Naive thymus-derived CD4-positive, alpha-beta T cell (primary cell): Measurements from ENCODE around the gene TMOD4. TPM values are rescaled to one million over a fixed set of nuclear protein-coding genes. Genes with fewer than 3 reads are reported as not detected.
A peak's percentile ranks its signal among the peaks of the same experiment; 100 is the strongest.

Source experiments
- ATAC-seq: fragments of 150-1000 bp; cut with Tn5 transposase; 2 replicates; pipeline ENCODE4 v1.10.0; 2021; ENCODE audit warnings: mild to moderate bottlenecking, moderate library complexity
- CTCF ChIA-PET: fragments of 350-600 bp; sonication (Branson Sonifier 250); formaldehyde crosslinking; loops from one replicate; lab custom pipeline; 2021; ENCODE audit warnings: antibody characterized with exemption; lab: Charles Lee
- POLR2A ChIA-PET: fragments of 350-600 bp; sonication (Branson Sonifier 250); formaldehyde crosslinking; loops from one replicate; lab custom pipeline; 2021; ENCODE audit warnings: antibody characterized with exemption, inconsistent platforms; lab: Charles Lee
- DNase-seq, 9 donors: peaks; one replicate each; pipeline versions ENCODE4 v3.0.0 to v3.0.0-alpha.2; 2020 to 2022; ENCODE audit warnings: mixed read lengths in 1 of 9
- H3K27ac ChIP-seq: one replicate; pipeline ENCODE4 v1.7.0; 2013; ENCODE audit warnings: mild to moderate bottlenecking, low read depth, low read length, moderate library complexity
- H3K27me3 ChIP-seq, 2 donors: one replicate each; pipeline ENCODE4 v1.7.0; 2013; ENCODE audit warnings: low read length in 2 of 2, mild to moderate bottlenecking in 2 of 2, moderate library complexity in 2 of 2; ENCODE audit not compliant: control insufficient read depth in 2 of 2, insufficient read depth in 2 of 2
- H3K36me3 ChIP-seq, 3 experiments: 1 replicate in 2 of 3; 2 replicates in 1 of 3; pipeline ENCODE4 v1.7.0; 2013; ENCODE audit warnings: low read length in 3 of 3, mild to moderate bottlenecking in 3 of 3, moderate library complexity in 1 of 3; ENCODE audit not compliant: insufficient read depth in 3 of 3, control insufficient read depth in 2 of 3
- H3K4me1 ChIP-seq, 2 donors: one replicate each; pipeline ENCODE4 v1.7.0; 2013; ENCODE audit warnings: low read length in 2 of 2, mild to moderate bottlenecking in 2 of 2, moderate library complexity in 1 of 2; ENCODE audit not compliant: control insufficient read depth in 2 of 2, insufficient read depth in 2 of 2
- H3K4me3 ChIP-seq: 2 replicates; pipeline ENCODE4 v1.7.0; 2013; ENCODE audit warnings: mild to moderate bottlenecking, low read length
- H3K9me3 ChIP-seq, 3 experiments: 1 replicate in 2 of 3; 2 replicates in 1 of 3; pipeline ENCODE4 v1.7.0; 2013; ENCODE audit warnings: low read length in 3 of 3; ENCODE audit not compliant: control insufficient read depth in 2 of 3
- H3K27ac Mint-ChIP-seq, 9 donors: one replicate each; pipeline ENCODE4 v1.8.0; 2020 to 2022; ENCODE audit warnings: mixed read lengths in 9 of 9, mild to moderate bottlenecking in 8 of 9, moderate library complexity in 5 of 9, inconsistent platforms in 2 of 9
- H3K27me3 Mint-ChIP-seq, 5 donors: one replicate each; pipeline ENCODE4 v1.8.0; 2021 to 2022; ENCODE audit warnings: mixed read lengths in 5 of 5, mild to moderate bottlenecking in 1 of 5
- H3K36me3 Mint-ChIP-seq, 5 donors: one replicate each; pipeline ENCODE4 v1.8.0; 2020 to 2022; ENCODE audit warnings: mixed read lengths in 5 of 5, mild to moderate bottlenecking in 3 of 5, inconsistent platforms in 1 of 5
- H3K4me1 Mint-ChIP-seq, 7 donors: one replicate each; pipeline ENCODE4 v1.8.0; 2020 to 2022; ENCODE audit warnings: mixed read lengths in 7 of 7, mild to moderate bottlenecking in 3 of 7, inconsistent platforms in 1 of 7
- H3K4me3 Mint-ChIP-seq, 10 donors: one replicate each; pipeline ENCODE4 v1.8.0; 2020 to 2022; ENCODE audit warnings: mild to moderate bottlenecking in 10 of 10, mixed read lengths in 10 of 10, moderate library complexity in 6 of 10, inconsistent platforms in 2 of 10
- H3K9me3 Mint-ChIP-seq, 11 donors: one replicate each; pipeline ENCODE4 v1.8.0; 2020 to 2022; ENCODE audit warnings: mixed read lengths in 11 of 11, mild to moderate bottlenecking in 4 of 11, inconsistent platforms in 1 of 11, moderate library complexity in 1 of 11
- intact Hi-C, 2 donors: fragments of 100-400 bp; cut with micrococcal nuclease; formaldehyde crosslinking; loops; one replicate each; pipeline ENCODE4 v1.15.1; 2023
- polyA plus RNA-seq, 2 donors: library from polyadenylated mRNA; unstranded; fragments of 300-500 nt; fragmentation: Illumina TruSeq; gene quantifications; one replicate each; pipeline ENCODE4 v1.2.3, GENCODE V29; 2021
- total RNA-seq, 6 experiments: library from RNA in 5 of 6; stranded (reverse) in 5 of 6; gene quantifications; 1 replicate in 5 of 6; 2 replicates in 1 of 6; pipeline ENCODE4 v1.2.3 and lab custom pipeline; 2021 to 2026

TMOD4 gene
- total and polyA plus RNA-seq, 7 experiments from 2014 or later: 0.73 to 5.4 (median 3.6) TPM; not detected in 1

DNA sequence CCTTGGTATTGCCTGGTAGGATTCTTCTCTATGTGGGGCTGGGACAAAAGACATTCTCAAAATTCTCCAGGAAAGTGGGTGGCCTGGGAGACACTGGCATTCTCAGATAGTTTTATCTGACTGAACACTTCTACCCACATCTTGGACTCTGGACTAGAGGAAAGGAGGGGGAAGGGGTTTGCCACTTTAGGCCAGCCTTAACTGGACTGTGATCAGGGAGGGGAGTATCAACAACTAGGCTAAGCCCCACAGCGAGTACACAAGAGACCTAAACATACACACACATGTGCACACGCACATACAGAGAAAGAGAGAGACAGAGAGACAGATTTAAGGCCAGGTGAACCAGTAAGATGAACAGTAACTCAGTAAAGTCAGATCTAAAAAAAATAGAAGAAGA, 28.1 kb downstream of the TMOD4 start:
- peak overlapping the region in 6 of 9 donors; percentile 65 to 93 (median 84) for H3K27ac Mint-ChIP-seq
- no peak overlapping the region for H3K27ac ChIP-seq
- H3K4me1 ChIP-seq: no peaks in the 10 kb centered on the region
- ATAC-seq: no peak
- H3K27me3 ChIP-seq: no peaks in the 10 kb centered on the region
- ChIA-PET CTCF (interaction anchor here (1.2 to 1.9 kb wide), 3 partner anchors 9 to 88 kb away, joined by 3 to 6 read pairs (median 3); partner anchors contain the start of genes CDC42SE1 and TNFAIP8L2), POLR2A (interaction anchor here (1.0 to 3.0 kb wide), 5 partner anchors 10 to 85 kb away, joined by 3 to 20 read pairs (median 3); partner anchors contain the start of genes LYSMD1, SCNM1, TNFAIP8L2 and VPS72)
- H3K9me3 ChIP-seq: no peaks in the 10 kb centered on the region
- H3K27me3 Mint-ChIP-seq: peaks cover 0 to 23% (median 0%) of the 10 kb centered on the region in 5 donors
- H3K36me3 Mint-ChIP-seq: peaks cover 0 to 1% (median 0%) of the 10 kb centered on the region in 5 donors
- peak overlapping the region; percentile 91 to 99 (median 98) for H3K4me3 Mint-ChIP-seq
- peaks cover 0 to 4% (median 0%) of the 10 kb centered on the region in 3 experiments for H3K36me3 ChIP-seq
- H3K4me1 Mint-ChIP-seq: peaks cover 12 to 24% (median 22%) of the 10 kb centered on the region in 7 donors
- H3K4me3 ChIP-seq: no peak overlapping the region
- intact Hi-C loops: loop anchor here in 1 of 2 donors (2.0 kb wide), 1 partner anchor 77 kb away; the partner anchor contains the start of gene GABPB2
- no peaks in the 10 kb centered on the region for H3K9me3 Mint-ChIP-seq
- DNase-seq: no peak

DNA sequence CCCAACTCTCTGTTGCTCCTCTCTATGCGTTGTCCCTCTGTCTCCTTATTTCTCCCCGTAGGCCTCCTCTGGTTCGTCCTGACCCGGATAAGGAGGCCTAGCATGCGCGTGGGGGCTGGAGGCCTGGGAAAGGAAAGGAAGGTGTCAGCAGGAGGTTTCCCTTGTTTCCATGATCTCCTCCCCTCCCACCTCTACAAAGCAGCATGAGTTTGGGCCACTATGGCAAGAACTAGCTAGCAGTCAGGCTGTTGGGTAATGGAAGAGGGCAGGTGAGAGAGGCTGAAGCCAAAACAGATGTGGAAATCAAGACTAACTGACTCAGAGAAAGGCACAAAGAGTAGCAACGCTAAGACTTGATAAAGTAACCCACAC, 28.7 kb downstream of the TMOD4 start:
- no peaks in the 10 kb centered on the region for H3K4me1 ChIP-seq
- peak overlapping the region; percentile 67 for H3K27ac ChIP-seq

DNA sequence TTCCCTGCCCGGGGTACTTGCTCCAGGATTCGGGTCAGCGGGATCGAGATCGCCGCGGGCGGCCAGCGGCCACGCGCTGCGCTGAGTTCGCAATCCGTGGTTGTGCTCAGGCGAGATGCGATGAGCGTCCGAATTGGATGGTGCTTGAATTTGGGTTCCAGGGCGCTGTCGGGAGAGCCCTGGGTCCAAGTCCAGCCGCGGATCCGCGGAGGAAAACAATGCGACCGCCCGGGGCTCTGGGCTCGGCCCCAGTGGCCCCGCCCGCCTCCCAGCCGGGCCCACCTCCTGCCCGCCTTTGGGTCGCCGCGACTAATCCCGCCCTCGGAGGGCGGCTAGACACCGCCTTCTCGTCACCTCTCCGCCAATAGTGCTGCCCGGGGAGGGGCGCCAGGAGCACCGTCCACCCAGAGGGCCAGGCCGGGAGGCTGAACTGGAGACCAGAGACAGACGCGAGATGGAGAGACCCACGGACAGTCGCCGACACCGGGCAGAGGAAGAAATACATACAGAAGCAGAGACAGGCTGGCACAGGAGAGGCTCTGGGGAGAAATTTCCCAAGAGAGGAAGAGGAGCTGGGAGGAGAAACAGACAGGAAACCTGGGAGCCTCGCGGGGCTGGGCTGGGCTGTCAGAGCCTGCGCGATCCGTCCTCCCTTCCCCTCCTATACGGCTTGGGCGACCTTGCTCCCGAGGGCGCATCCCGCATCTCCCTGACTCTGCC, 29.2 kb downstream of the TMOD4 start, which contains the start of gene SEMA6C:
TSS of gene SEMA6C (minus strand) at position 220 of the 720 bp plus-strand sequence. CDS start 4,010 bp downstream, outside the sequence.
- no peaks in the 10 kb centered on the region for H3K4me1 ChIP-seq
- Mint-ChIP-seq H3K4me1 (peaks cover 12 to 24% (median 22%) of the 10 kb centered on the region in 7 donors), H3K27me3 (peaks cover 0 to 23% (median 0%) of the 10 kb centered on the region in 5 donors), H3K4me3 (peak within 1 kb of the TSS; percentile 91 to 99 (median 98)), H3K27ac (peak within 1 kb of the TSS; percentile 66 to 94 (median 87)), H3K9me3 (no peaks in the 10 kb centered on the region), H3K36me3 (peaks cover 0 to 1% (median 0%) of the 10 kb centered on the region in 5 donors)
- H3K4me3 ChIP-seq: peak within 1 kb of the TSS; percentile 66
- intact Hi-C loops: loop anchor here (1.0 to 2.0 kb wide), 4 partner anchors 10 to 76 kb away; partner anchors contain the start of genes TNFAIP8L2 (in 2 of the 2), GABPB2 (in 1 of the 2) and LYSMD1 (in 1 of the 2)
- DNase-seq (peak; percentile 70 to 92 (median 78)), ATAC-seq (peak; percentile 100)
- POLR2A ChIA-PET: interaction anchor here (0.6 to 3.0 kb wide), 7 partner anchors 11 to 84 kb away, joined by 3 to 20 read pairs (median 3); partner anchors contain the start of genes LYSMD1, SCNM1 and TNFAIP8L2
- no peaks in the 10 kb centered on the region for H3K9me3 ChIP-seq
- H3K27me3 ChIP-seq: no peaks in the 10 kb centered on the region
- H3K27ac ChIP-seq: peak within 1 kb of the TSS; percentile 67
- CTCF ChIA-PET: interaction anchor here (0.7 to 1.9 kb wide), 4 partner anchors 8 to 47 kb away, joined by 3 to 8 read pairs (median 5); partner anchors contain the start of gene TNFAIP8L2
- peaks cover 0 to 4% (median 0%) of the 10 kb centered on the region in 3 experiments for H3K36me3 ChIP-seq

More for the DNA sequence above, 28.7 kb downstream of the TMOD4 start:
- peaks cover 12 to 24% (median 22%) of the 10 kb centered on the region in 7 donors for H3K4me1 Mint-ChIP-seq
- peaks cover 0 to 1% (median 0%) of the 10 kb centered on the region in 5 donors for H3K36me3 Mint-ChIP-seq
- no peaks in the 10 kb centered on the region for H3K9me3 ChIP-seq
- ChIA-PET CTCF (interaction anchor here (0.7 to 1.9 kb wide), 4 partner anchors 9 to 47 kb away, joined by 3 to 8 read pairs (median 5); partner anchors contain the start of gene TNFAIP8L2), POLR2A (interaction anchor here (0.6 to 3.0 kb wide), 7 partner anchors 10 to 84 kb away, joined by 3 to 20 read pairs (median 3); partner anchors contain the start of genes LYSMD1, SCNM1 and TNFAIP8L2)
- peak overlapping the region; percentile 66 to 94 (median 87) for H3K27ac Mint-ChIP-seq
- H3K9me3 Mint-ChIP-seq: no peaks in the 10 kb centered on the region
- intact Hi-C loops: loop anchor here in 1 of 2 donors (2.0 kb wide), 1 partner anchor 76 kb away; the partner anchor contains the start of gene GABPB2
- peak overlapping the region; percentile 66 for H3K4me3 ChIP-seq
- peaks cover 0 to 23% (median 0%) of the 10 kb centered on the region in 5 donors for H3K27me3 Mint-ChIP-seq
- ATAC-seq (no peak), DNase-seq (no peak)
- peaks cover 0 to 4% (median 0%) of the 10 kb centered on the region in 3 experiments for H3K36me3 ChIP-seq
- H3K27me3 ChIP-seq: no peaks in the 10 kb centered on the region
- H3K4me3 Mint-ChIP-seq: peak overlapping the region; percentile 91 to 99 (median 98)

DNA sequence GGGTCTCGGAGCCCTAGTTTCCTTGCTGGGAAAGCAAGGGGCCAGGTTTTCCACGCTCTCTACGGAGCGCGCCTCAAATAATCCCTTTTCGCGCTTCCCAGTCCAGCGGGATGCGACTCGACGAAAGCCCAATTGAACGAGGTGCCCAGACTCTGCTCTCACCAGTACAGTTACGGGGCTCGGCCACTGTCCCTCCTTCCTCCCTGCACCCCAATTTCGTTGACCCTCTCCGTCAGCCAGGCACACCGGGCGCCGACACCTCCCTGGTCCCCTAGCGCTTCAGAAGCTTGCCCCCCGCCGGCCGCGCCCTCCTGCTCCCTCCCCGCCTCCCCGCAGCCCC, 29.7 kb downstream of the TMOD4 start:
- CTCF ChIA-PET: interaction anchor here (0.9 kb wide), 1 partner anchor 121 kb away, joined by 5 read pairs; no protein-coding TSS in a partner anchor
- peak; percentile 9 for ATAC-seq

DNA sequence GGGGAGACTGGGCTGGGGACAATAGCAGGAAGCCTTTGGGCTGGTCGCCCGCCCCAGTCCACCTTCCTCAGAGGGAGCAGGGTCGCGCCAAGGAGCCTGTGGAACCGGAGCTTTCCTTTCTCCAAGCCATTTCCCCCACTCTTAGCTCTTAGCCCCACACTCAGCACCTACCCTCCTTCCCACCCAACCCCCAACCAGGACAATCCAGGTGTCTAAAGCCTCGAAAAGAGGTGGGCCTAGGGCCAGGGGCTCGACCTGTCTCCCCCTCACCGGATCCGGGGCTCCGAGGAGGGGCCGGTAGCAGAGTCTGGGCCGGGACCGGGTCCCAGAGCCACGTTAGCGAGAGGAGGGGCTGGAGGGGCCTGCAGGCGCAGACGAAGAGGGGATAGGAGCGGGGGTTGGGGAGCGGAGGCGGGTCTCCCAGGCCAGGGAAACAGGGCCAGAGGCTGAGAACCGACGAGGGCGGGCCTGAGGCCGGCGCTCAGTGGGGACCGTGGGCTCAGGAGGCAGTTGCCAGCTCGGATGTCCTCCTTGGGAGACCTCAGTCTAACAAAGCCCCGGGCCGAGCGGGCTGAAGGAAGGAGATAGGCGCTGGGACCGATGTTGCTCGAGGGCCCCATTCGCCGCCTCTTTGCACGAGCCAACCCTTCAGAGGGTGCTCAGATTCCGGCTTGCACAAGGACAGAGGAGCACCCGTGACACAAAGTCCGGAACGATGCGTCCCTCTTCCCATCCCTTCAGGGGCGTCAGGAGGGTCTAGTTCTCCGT, 30.3 kb downstream of the TMOD4 start:
- H3K4me3 Mint-ChIP-seq: peak overlapping the region; percentile 91 to 99 (median 98)
- peaks cover 0 to 1% (median 0%) of the 10 kb centered on the region in 5 donors for H3K36me3 Mint-ChIP-seq
- peaks cover 0 to 22% (median 0%) of the 10 kb centered on the region in 5 donors for H3K27me3 Mint-ChIP-seq
- Histone ChIP-seq H3K36me3 (peaks cover 0 to 4% (median 0%) of the 10 kb centered on the region in 3 experiments), H3K9me3 (no peaks in the 10 kb centered on the region), H3K4me1 (no peaks in the 10 kb centered on the region), H3K4me3 (peak overlapping the region; percentile 66), H3K27me3 (no peaks in the 10 kb centered on the region), H3K27ac (peak overlapping the region; percentile 67)
- no peaks in the 10 kb centered on the region for H3K9me3 Mint-ChIP-seq
- peaks cover 12 to 24% (median 22%) of the 10 kb centered on the region in 7 donors for H3K4me1 Mint-ChIP-seq
- DNase-seq: peak in 4 of 9 donors; percentile 16 to 33 (median 28)
- ATAC-seq: no peak
- H3K27ac Mint-ChIP-seq: peak overlapping the region in 5 of 9 donors; percentile 48 to 94 (median 87)
- intact Hi-C loops: loop anchor here (1.0 to 2.0 kb wide), 4 partner anchors 11 to 75 kb away; partner anchors contain the start of genes TNFAIP8L2 (in 2 of the 2), GABPB2 (in 1 of the 2) and LYSMD1 (in 1 of the 2)
- ChIA-PET POLR2A (interaction anchor here (1.0 to 1.6 kb wide), 4 partner anchors 14 to 89 kb away, joined by 3 to 6 read pairs (median 3); no protein-coding TSS in a partner anchor), CTCF (interaction anchor here (0.9 to 1.2 kb wide), 3 partner anchors 10 to 121 kb away, joined by 3 to 5 read pairs (median 4); no protein-coding TSS in a partner anchor)

More for the DNA sequence above, 29.7 kb downstream of the TMOD4 start:
- intact Hi-C loops: loop anchor here (1.0 to 2.0 kb wide), 4 partner anchors 10 to 75 kb away; partner anchors contain the start of genes TNFAIP8L2 (in 2 of the 2), GABPB2 (in 1 of the 2) and LYSMD1 (in 1 of the 2)
- Histone ChIP-seq H3K4me3 (peak overlapping the region; percentile 66), H3K27ac (peak overlapping the region; percentile 67), H3K9me3 (no peaks in the 10 kb centered on the region), H3K4me1 (no peaks in the 10 kb centered on the region), H3K36me3 (peaks cover 0 to 4% (median 0%) of the 10 kb centered on the region in 3 experiments), H3K27me3 (no peaks in the 10 kb centered on the region)
- Mint-ChIP-seq H3K27ac (peak overlapping the region in 6 of 9 donors; percentile 48 to 94 (median 81)), H3K4me3 (peak overlapping the region; percentile 91 to 99 (median 98)), H3K27me3 (peaks cover 0 to 23% (median 0%) of the 10 kb centered on the region in 5 donors), H3K36me3 (peaks cover 0 to 1% (median 0%) of the 10 kb centered on the region in 5 donors), H3K9me3 (no peaks in the 10 kb centered on the region), H3K4me1 (peaks cover 12 to 24% (median 22%) of the 10 kb centered on the region in 7 donors)
- POLR2A ChIA-PET: interaction anchor here (1.0 to 3.0 kb wide), 5 partner anchors 11 to 46 kb away, joined by 3 to 20 read pairs (median 6); partner anchors contain the start of gene TNFAIP8L2
- DNase-seq: no peak
